ENCODE data around the gene CCDC187. TPM values are rescaled to one million over a fixed set of nuclear protein-coding genes. Genes with fewer than 3 reads are reported as not detected.

CCDC187 gene
- total and polyA plus RNA-seq, 2 of the 8 experiments (the other 6 are each of a cell fraction or from before 2014, with no cell fraction given) = 0.02 TPM; not detected in 1

DNA sequence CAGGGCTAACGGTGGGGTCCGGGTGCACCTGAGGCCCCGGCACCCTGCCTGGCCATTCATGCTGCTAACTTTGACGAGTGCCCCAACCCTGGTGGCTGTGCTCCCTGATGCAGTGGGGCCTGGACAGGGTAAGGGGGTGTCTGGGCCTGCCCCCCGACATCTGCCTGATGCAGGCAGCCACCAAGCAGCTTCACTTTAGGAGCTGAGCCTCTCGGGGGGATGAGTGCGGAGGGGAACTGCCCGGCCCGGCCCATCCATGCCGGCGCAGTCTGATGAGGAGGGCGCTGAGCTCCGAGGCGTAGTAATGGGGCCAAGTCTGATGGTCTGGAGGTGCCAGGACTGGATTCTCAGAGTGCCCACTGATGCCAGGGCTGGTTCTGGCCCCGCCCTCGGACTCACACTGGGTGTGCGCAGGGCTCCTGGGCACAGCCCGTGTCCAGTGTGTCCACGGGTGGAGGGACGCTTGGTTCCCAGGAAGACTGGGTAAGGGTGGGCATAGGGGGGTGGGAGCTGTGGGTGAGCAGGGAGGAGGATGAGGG lies 43.1 kb upstream of the CCDC187 start:
- no peak overlapping the region for H2AFZ ChIP-seq (ENCODE audit: low read length)
- H2BK12ac ChIP-seq (ENCODE audit: low read depth, low read length) = no peak overlapping the region
- H2BK120ac ChIP-seq (replicated peaks; ENCODE audit: low read depth, low read length) = no peak overlapping the region
- no peak overlapping the region for H3K18ac ChIP-seq (ENCODE audit: extremely low read depth, low read length)
- 0 out of 2 replicates have a peak overlapping the region, but pooled peaks have one; percentile 28 for H4K8ac ChIP-seq (ENCODE audit: extremely low read depth, insufficient read depth, low read length)
- POLR2A ChIA-PET (ENCODE audit: partially characterized antibody) = interaction anchor here (1.5 to 8.0 kb wide), 3 partner anchors 14 to 63 kb away, joined by 3 to 137 read pairs (median 4); partner anchors contain the start of gene DNLZ
- no peak for TF ChIP-seq POLR2AphosphoS5 (IDR thresholded peaks at IDR 0.05; ENCODE audit: low read depth, low read length)
- TF ChIP-seq GTF2F1 (IDR thresholded peaks at IDR 0.05; ENCODE audit: borderline replicate concordance, low read depth, low read length) = no peak
- H4K20me1 ChIP-seq (replicated peaks in 1 of 2; ENCODE audit: control insufficient read depth in 1 of 2, insufficient read depth in 2 of 2, low read length in 2 of 2) = no peaks in the 10 kb centered on the region
- no peak overlapping the region; the same call in 1 of the 2 replicates for H2BK5ac ChIP-seq (ENCODE audit: low read depth, low read length)
- H2AK5ac ChIP-seq (ENCODE audit: low read depth, low read length) = 0 out of 2 replicates have a peak overlapping the region, but pooled peaks have one; percentile 24
- peaks cover 2% of the 10 kb centered on the region; the same call in 1 of the 2 replicates for H3K23me2 ChIP-seq (ENCODE audit: low read depth, low read length)
- H3K27me3 ChIP-seq (replicated peaks in 1 of 4; ENCODE audit: control insufficient read depth in 3 of 4, extremely low read depth in 1 of 4, insufficient read depth in 3 of 4, low read length in 3 of 4) = no peaks in the 10 kb centered on the region
- no peak overlapping the region for H3K23ac ChIP-seq (ENCODE audit: insufficient read length)
- H3K56ac ChIP-seq (replicated peaks; ENCODE audit: insufficient read length, low read depth, low read length) = no peak overlapping the region
- H3K4me1 ChIP-seq (replicated peaks in 1 of 4; ENCODE audit: control insufficient read depth in 3 of 4, insufficient read depth in 4 of 4, low read length in 3 of 4) = peaks cover 0 to 19% (median 10%) of the 10 kb centered on the region in 4 experiments; a peak in 6 of 7 replicates
- no peak overlapping the region for H3K4ac ChIP-seq (replicated peaks; ENCODE audit: insufficient read length, low read depth, low read length)
- H3K79me1 ChIP-seq (ENCODE audit: low read depth, low read length) = no peaks in the 10 kb centered on the region
- H3K79me2 ChIP-seq (ENCODE audit: control insufficient read depth in 1 of 2, insufficient read depth in 2 of 2, low read length in 2 of 2) = no peaks in the 10 kb centered on the region
- H3K4me3 ChIP-seq (ENCODE audit: extremely low read depth in 1 of 4, insufficient read depth in 2 of 4, low read depth in 3 of 4, low read length in 4 of 4) = no peak overlapping the region
- no peak overlapping the region for H4K5ac ChIP-seq (ENCODE audit: insufficient read length, low read depth, low read length)
- H2BK20ac ChIP-seq (ENCODE audit: low read length) = no peak overlapping the region
- no peaks in the 10 kb centered on the region for H3K9me3 ChIP-seq (ENCODE audit: insufficient read depth in 2 of 2, low read depth in 1 of 2, low read length in 1 of 2)
- CTCF ChIA-PET (ENCODE audit: partially characterized antibody) = interaction anchor here (1.4 to 7.9 kb wide), 7 partner anchors 9 to 34 kb away, joined by 3 to 80 read pairs (median 7); partner anchors contain the start of gene DNLZ
- 93% methylated on average over 20 of the region's 20 CpGs; no CpG with 5 or more reads in 1 of the 2 experiments for WGBS, 2 experiments (ENCODE audit: extremely low coverage in 1 of 2, insufficient coverage in 1 of 2, insufficient read length in 1 of 2, insufficient replicate concordance in 2 of 2, low coverage in 1 of 2, low lambda C conversion rate in 2 of 2, missing lambda C conversion rate in 1 of 2)
- no peak overlapping the region for H3K4me2 ChIP-seq (ENCODE audit: insufficient read depth in 1 of 2, low read depth in 2 of 2, low read length in 2 of 2)
- no peak overlapping the region for H3K9ac ChIP-seq (replicated peaks in 1 of 4; ENCODE audit: extremely low read depth in 1 of 4, low read depth in 3 of 4, low read length in 3 of 4)
- DNase-seq (ENCODE audit: low read depth in 1 of 2, low spot score in 2 of 2) = no peak
- H3K14ac ChIP-seq (ENCODE audit: insufficient read length) = no peak overlapping the region
- H3K27ac ChIP-seq (ENCODE audit: low read depth, low read length) = no peak overlapping the region
- no peak overlapping the region for H2BK15ac ChIP-seq (ENCODE audit: low read length)
- H4K91ac ChIP-seq (replicated peaks; ENCODE audit: insufficient read length, low read length) = no peak overlapping the region
- no peaks in the 10 kb centered on the region for H3K36me3 ChIP-seq (ENCODE audit: control insufficient read depth in 2 of 4, insufficient read depth in 4 of 4, low read length in 3 of 4)
- FAIRE-seq = no peak
